RWPE1 (cell line): ENCODE measurements around the gene XKR8.

Experiments used
- CTCF ChIA-PET: fragments of 350-600 bp; sonication (Branson Sonifier 250); formaldehyde crosslinking; extraction: SDS; loops from one replicate; lab custom pipeline; 2021; lab: Yijun Ruan, JAX
- POLR2A ChIA-PET: fragments of 400-600 bp; formaldehyde crosslinking; extraction: SDS; loops from one replicate; lab custom pipeline; 2020; ENCODE audit warnings: antibody characterized with exemption; ENCODE audit not compliant: low non-redundant PET; lab: Yijun Ruan, JAX
- DNase-seq: peaks from one replicate; pipeline ENCODE4 v3.0.0; 2012; ENCODE audit warnings: low spot score
- H3K27ac ChIP-seq: fragments of 450-650 bp; 2 replicates; pipeline ENCODE4 v1.5.1; 2017
- TF ChIP-seq, protein P1 (sequence below): fragments of 450-650 bp; conservative IDR thresholded peaks from 2 replicates; pipeline ENCODE4 v1.5.1; 2017; ENCODE audit warnings: low read depth, mild to moderate bottlenecking

Gene XKR8

GRCh38 chr1:27952147-27952546 lies 7.6 kb upstream of the XKR8 start:
- CTCF ChIA-PET = interaction anchor here (0.6 kb wide), 1 partner anchor 1087 kb away, joined by 8 read pairs; no protein-coding TSS in a partner anchor
- no peak overlapping the region for H3K27ac ChIP-seq
- POLR2A ChIA-PET = no interaction called here
- TF ChIP-seq, protein P1, sequence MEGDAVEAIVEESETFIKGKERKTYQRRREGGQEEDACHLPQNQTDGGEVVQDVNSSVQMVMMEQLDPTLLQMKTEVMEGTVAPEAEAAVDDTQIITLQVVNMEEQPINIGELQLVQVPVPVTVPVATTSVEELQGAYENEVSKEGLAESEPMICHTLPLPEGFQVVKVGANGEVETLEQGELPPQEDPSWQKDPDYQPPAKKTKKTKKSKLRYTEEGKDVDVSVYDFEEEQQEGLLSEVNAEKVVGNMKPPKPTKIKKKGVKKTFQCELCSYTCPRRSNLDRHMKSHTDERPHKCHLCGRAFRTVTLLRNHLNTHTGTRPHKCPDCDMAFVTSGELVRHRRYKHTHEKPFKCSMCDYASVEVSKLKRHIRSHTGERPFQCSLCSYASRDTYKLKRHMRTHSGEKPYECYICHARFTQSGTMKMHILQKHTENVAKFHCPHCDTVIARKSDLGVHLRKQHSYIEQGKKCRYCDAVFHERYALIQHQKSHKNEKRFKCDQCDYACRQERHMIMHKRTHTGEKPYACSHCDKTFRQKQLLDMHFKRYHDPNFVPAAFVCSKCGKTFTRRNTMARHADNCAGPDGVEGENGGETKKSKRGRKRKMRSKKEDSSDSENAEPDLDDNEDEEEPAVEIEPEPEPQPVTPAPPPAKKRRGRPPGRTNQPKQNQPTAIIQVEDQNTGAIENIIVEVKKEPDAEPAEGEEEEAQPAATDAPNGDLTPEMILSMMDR = no peak
- DNase-seq = no peak

GRCh38 chr1:27954186-27954585 lies 5.6 kb upstream of the XKR8 start:
- TF ChIP-seq, protein P1 = no peak
- DNase-seq = no peak
- CTCF ChIA-PET = interaction anchor here (0.5 kb wide), 1 partner anchor 46 kb away, joined by 3 read pairs; no protein-coding TSS in a partner anchor
- H3K27ac ChIP-seq = no peak overlapping the region
- POLR2A ChIA-PET = no interaction called here

DNA sequence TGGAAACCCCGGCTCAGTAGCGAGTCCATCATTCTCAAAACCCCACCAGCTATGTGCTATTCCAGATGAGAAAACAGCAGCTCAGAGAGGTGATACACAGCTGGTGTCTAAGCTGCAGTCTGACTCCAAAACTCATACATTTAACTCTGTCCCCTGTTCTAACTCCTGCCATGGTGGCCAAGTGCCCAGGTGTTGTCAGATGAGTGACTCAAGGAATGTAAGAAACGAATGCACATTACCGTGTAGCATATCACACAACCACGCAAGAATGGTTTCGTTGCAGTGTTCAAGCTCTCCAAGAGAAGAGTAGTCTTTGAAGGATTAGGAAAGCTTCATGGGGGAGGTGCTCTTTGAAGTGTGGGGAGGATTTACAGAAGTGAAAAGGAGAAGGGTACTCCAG lies 4.7 kb upstream of the XKR8 start:
- DNase-seq = no peak
- ChIA-PET POLR2A (no interaction called here), CTCF (no interaction called here)
- TF ChIP-seq, protein P1 = no peak
- no peak overlapping the region for H3K27ac ChIP-seq

DNA sequence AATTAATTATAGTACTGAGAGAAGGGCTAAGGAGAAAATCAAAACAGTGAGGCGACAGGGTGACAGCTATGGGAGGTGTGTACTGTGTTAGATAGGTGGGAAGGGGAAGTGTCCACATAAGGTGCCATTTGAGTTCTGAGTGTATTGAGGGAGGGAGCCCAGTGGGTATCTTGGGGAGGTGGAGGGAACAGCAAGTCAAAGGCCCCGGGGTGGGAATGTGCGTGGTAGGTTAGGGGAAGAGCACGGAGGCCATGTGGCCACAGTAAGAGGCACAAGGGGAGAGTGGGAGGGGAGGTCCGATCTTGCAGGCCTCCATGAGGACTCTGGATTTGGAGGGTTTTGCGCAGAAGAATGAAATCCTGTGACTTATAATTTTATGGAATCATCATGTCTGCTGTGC lies 3.0 kb upstream of the XKR8 start:
- H3K27ac ChIP-seq = no peak overlapping the region
- DNase-seq = no peak
- ChIA-PET CTCF (no interaction called here), POLR2A (no interaction called here)
- TF ChIP-seq, protein P1 = no peak

DNA sequence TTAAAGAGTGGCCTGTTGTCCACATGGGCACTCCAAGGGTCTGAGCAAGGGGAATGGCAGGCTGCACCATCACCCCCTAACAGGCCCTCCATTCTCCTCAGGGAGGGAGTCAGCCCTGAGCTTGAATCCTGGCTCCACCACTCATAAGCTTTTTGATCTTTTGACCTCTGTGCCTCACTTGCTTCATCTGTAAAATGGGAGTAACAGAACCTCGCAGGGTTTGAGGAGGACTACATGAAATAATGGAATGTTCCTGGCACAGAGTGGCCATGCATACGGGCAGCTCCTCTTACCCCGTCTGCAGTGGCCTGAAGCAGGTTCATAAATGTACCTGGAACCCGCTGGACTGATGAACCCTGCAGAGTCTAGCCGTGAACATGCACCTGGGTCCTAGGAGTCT lies 2.1 kb upstream of the XKR8 start:
- TF ChIP-seq, protein P1 = no peak
- no peak for DNase-seq
- H3K27ac ChIP-seq = no peak overlapping the region
- ChIA-PET POLR2A (interaction anchor here (0.6 kb wide), 1 partner anchor 57 kb away, joined by 3 read pairs; no protein-coding TSS in a partner anchor), CTCF (interaction anchor here (1.0 to 2.2 kb wide), 2 partner anchors 87 to 100 kb away, joined by 4 to 5 read pairs; no protein-coding TSS in a partner anchor)

DNA sequence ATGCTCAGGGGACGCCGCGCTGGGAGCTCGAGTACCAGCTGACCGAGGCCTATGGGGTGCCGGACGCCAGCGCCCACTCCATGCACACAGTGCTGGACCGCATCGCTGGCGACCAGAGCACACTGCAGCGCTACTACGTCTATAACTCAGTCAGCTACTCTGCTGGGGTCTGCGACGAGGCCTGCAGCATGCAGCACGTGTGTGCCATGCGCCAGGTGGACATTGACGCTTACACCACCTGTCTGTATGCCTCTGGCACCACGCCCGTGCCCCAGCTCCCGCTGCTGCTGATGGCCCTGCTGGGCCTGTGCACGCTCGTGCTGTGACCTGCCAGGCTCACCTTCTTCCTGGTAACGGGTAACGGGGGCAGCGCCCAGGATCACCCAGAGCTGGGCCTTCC lies 1.3 kb upstream of the XKR8 start:
- H3K27ac ChIP-seq = peak overlapping the region; percentile 90
- DNase-seq = no peak
- POLR2A ChIA-PET = interaction anchor here (0.6 to 1.3 kb wide), 2 partner anchors 56 to 287 kb away, joined by 3 read pairs; partner anchors contain the start of gene IFI6
- TF ChIP-seq, protein P1 = no peak
- CTCF ChIA-PET = interaction anchor here (1.0 to 2.2 kb wide), 2 partner anchors 88 to 101 kb away, joined by 4 to 5 read pairs; no protein-coding TSS in a partner anchor
